Measurements from ENCODE around the gene ANKRD53. TPM values are rescaled to one million over a fixed set of nuclear protein-coding genes. Genes with fewer than 3 reads are reported as not detected.

Gene ANKRD53
- 0.71 and 2.5 TPM in 2 replicates for total RNA-seq

- peaks cover 16% of the 10 kb centered on the region for H3K4me1 Mint-ChIP-seq
- TF ChIP-seq, protein P1, sequence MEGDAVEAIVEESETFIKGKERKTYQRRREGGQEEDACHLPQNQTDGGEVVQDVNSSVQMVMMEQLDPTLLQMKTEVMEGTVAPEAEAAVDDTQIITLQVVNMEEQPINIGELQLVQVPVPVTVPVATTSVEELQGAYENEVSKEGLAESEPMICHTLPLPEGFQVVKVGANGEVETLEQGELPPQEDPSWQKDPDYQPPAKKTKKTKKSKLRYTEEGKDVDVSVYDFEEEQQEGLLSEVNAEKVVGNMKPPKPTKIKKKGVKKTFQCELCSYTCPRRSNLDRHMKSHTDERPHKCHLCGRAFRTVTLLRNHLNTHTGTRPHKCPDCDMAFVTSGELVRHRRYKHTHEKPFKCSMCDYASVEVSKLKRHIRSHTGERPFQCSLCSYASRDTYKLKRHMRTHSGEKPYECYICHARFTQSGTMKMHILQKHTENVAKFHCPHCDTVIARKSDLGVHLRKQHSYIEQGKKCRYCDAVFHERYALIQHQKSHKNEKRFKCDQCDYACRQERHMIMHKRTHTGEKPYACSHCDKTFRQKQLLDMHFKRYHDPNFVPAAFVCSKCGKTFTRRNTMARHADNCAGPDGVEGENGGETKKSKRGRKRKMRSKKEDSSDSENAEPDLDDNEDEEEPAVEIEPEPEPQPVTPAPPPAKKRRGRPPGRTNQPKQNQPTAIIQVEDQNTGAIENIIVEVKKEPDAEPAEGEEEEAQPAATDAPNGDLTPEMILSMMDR (IDR thresholded peaks at IDR 0.05), result no peak
- H3K27ac Mint-ChIP-seq, result peak within 1 kb of the TSS; percentile 87
- peak within 1 kb of the TSS; percentile 92 for H3K4me3 Mint-ChIP-seq
- ChIA-PET POLR2A (interaction anchor here (0.9 to 1.4 kb wide), 4 partner anchors 13 to 685 kb away, joined by 3 to 4 read pairs (median 4); partner anchors contain the start of genes SNRPG and TEX261), CTCF (interaction anchor here (2.9 kb wide), 1 partner anchor 13 kb away, joined by 24 read pairs; no protein-coding TSS in a partner anchor)
- H3K9me3 Mint-ChIP-seq, result no peaks in the 10 kb centered on the region
- peak; percentile 38 for DNase-seq
- H3K27me3 Mint-ChIP-seq, result peaks cover 2% of the 10 kb centered on the region
- peaks cover 6% of the 10 kb centered on the region for H3K36me3 Mint-ChIP-seq (ENCODE audit: low read depth)
- intact Hi-C loops (cut with micrococcal nuclease), result loop anchor here (5.0 kb wide), 2 partner anchors 89 to 1086 kb away; partner anchors contain the start of genes NAGK and SNRNP27
- peak; percentile 53 for ATAC-seq (ENCODE audit: low read depth)
These were observed at the start of gene ANKRD53 for GRCh38 chr2:70978341-70979179. TSS of gene ANKRD53 (plus strand) at chr2:70978630. CDS start at chr2:70978646, 16 bp downstream.

DNA sequence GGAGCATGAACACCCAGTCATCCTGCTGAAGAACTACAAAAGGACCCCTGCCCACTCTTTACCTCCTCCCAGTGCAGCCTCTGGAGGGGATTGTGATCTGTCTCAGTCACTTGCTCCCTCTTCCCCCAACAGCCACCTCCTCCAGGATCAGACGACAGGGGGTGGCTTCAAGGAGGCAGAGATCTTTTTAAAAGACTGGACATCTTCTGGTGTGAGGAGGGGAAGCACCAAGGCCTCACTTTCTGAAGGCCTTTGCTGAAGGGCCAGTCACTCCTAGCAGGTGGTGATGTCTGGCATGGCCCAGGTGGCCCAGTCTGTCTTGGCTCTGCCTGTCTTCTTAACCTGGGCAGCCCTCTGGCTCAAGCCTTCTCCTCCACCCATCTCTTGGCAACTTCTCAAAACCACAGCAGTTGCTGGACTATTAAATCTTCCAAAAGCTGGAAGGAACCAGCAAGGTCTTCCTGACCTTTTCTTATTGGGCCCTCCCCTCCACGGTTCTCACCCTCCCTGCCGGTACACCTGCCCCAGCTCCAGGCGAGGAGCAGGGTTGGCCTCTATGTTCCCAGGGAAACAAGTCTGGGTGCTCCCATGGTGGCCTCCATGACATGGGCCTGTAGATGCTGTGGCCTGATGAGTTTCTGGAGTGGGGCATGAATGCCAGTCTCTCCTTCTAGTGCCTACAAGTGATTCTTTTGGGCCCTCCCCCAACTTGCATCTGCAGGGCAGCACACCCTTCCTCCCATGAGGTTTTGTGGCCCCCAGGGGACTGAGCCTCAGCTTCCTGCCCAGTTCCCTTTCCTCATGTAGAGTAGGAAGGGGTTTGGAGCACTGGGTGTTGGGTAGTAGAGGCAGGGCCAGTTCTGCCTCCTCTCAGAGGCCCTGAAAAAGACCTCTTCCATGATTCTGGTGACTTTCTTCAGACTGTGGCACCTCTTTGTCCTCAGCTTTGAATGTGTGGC lies 47.8 kb upstream of the ANKRD53 start:
- no peaks in the 10 kb centered on the region for H3K9me3 Mint-ChIP-seq
- TF ChIP-seq, protein P1 (IDR thresholded peaks at IDR 0.05), result no peak
- peaks cover 19% of the 10 kb centered on the region for H3K27me3 Mint-ChIP-seq
- H3K36me3 Mint-ChIP-seq (ENCODE audit: low read depth), result no peaks in the 10 kb centered on the region
- ChIA-PET POLR2A (no interaction called here), CTCF (no interaction called here)
- no peak overlapping the region for H3K4me3 Mint-ChIP-seq
- intact Hi-C loops (cut with micrococcal nuclease), result no loop called here
- peaks cover 13% of the 10 kb centered on the region for H3K4me1 Mint-ChIP-seq
- H3K27ac Mint-ChIP-seq, result no peak overlapping the region
- no peak for ATAC-seq (ENCODE audit: low read depth)
- DNase-seq, result no peak

DNA sequence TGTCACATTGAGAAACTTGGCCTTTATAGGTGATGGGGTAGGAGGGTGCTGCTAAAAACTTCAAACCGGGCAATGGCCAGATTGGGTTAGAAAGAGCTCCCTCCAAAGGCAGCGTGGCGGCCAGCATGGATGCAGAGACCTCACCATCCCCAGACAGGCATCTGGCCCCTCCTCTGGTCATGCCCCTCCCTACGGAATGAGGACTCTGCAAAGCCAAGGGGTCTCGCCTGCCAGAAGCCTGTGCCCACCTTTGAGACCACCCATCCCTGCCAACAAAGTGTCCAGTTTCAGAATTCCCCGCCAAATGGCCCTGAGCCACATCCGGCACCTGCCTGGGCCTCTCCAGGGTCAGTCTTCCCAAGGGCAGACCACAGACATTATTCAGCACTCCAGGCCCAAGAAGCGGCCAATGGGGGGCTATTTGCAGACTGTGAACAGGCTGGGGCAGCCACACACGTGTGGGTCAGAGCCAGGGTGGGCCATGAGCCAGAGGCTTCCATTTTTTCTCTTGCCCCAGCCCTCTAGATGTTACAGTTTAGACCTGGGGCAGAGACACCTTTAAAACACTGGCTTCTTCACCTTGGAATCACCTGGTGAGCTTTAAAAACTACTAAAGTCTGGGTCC lies 46.9 kb upstream of the ANKRD53 start:
- intact Hi-C loops (cut with micrococcal nuclease), result no loop called here
- Mint-ChIP-seq H3K4me1 (peaks cover 13% of the 10 kb centered on the region), H3K27me3 (peaks cover 17% of the 10 kb centered on the region), H3K4me3 (no peak overlapping the region), H3K36me3 (ENCODE audit: low read depth) (no peaks in the 10 kb centered on the region), H3K9me3 (no peaks in the 10 kb centered on the region), H3K27ac (no peak overlapping the region)
- ChIA-PET CTCF (no interaction called here), POLR2A (no interaction called here)
- DNase-seq (no peak), ATAC-seq (ENCODE audit: low read depth) (no peak)
- TF ChIP-seq, protein P1 (IDR thresholded peaks at IDR 0.05), result no peak

DNA sequence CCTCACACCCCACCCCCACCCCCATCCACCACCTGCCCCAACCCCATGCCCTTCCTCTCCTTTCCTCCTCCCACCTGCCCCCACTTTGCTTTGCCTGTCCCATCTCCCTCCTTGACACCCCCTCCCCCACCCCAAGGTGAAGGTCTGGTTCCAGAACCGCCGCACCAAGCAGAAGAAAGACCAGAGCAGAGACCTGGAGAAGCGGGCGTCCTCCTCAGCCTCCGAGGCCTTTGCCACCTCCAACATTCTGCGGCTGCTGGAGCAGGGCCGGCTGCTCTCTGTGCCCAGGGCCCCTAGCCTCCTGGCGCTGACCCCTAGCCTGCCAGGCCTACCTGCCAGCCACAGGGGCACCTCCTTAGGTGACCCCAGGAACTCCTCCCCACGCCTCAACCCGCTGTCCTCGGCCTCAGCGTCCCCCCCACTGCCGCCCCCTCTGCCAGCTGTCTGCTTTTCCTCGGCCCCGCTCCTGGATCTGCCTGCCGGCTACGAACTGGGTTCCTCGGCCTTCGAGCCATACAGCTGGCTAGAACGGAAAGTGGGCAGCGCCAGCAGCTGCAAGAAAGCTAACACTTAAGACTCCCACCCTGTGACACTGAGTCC lies 45.7 kb upstream of the ANKRD53 start:
- Mint-ChIP-seq H3K27me3 (peaks cover 18% of the 10 kb centered on the region), H3K27ac (no peak overlapping the region), H3K4me3 (no peak overlapping the region), H3K4me1 (peaks cover 13% of the 10 kb centered on the region), H3K9me3 (no peaks in the 10 kb centered on the region), H3K36me3 (ENCODE audit: low read depth) (no peaks in the 10 kb centered on the region)
- intact Hi-C loops (cut with micrococcal nuclease), result no loop called here
- ChIA-PET POLR2A (no interaction called here), CTCF (no interaction called here)
- DNase-seq (no peak), ATAC-seq (ENCODE audit: low read depth) (no peak)
- TF ChIP-seq, protein P1 (IDR thresholded peaks at IDR 0.05), result no peak
